ENCODE measurements around the gene PARD3.

- TF ChIP-seq TEAD4 (CRISPR knock-in tag; IDR thresholded peaks at IDR 0.05): no peak
- TF ChIP-seq, protein P1, sequence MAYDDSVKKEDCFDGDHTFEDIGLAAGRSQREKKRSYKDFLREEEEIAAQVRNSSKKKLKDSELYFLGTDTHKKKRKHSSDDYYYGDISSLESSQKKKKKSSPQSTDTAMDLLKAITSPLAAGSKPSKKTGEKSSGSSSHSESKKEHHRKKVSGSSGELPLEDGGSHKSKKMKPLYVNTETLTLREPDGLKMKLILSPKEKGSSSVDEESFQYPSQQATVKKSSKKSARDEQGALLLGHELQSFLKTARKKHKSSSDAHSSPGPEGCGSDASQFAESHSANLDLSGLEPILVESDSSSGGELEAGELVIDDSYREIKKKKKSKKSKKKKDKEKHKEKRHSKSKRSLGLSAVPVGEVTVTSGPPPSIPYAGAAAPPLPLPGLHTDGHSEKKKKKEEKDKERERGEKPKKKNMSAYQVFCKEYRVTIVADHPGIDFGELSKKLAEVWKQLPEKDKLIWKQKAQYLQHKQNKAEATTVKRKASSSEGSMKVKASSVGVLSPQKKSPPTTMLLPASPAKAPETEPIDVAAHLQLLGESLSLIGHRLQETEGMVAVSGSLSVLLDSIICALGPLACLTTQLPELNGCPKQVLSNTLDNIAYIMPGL (CRISPR knock-in tag; IDR thresholded peaks at IDR 0.05): no peak
- TF ChIP-seq, protein P2, sequence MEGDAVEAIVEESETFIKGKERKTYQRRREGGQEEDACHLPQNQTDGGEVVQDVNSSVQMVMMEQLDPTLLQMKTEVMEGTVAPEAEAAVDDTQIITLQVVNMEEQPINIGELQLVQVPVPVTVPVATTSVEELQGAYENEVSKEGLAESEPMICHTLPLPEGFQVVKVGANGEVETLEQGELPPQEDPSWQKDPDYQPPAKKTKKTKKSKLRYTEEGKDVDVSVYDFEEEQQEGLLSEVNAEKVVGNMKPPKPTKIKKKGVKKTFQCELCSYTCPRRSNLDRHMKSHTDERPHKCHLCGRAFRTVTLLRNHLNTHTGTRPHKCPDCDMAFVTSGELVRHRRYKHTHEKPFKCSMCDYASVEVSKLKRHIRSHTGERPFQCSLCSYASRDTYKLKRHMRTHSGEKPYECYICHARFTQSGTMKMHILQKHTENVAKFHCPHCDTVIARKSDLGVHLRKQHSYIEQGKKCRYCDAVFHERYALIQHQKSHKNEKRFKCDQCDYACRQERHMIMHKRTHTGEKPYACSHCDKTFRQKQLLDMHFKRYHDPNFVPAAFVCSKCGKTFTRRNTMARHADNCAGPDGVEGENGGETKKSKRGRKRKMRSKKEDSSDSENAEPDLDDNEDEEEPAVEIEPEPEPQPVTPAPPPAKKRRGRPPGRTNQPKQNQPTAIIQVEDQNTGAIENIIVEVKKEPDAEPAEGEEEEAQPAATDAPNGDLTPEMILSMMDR (IDR thresholded peaks at IDR 0.05): no peak
- TF ChIP-seq, protein P3, sequence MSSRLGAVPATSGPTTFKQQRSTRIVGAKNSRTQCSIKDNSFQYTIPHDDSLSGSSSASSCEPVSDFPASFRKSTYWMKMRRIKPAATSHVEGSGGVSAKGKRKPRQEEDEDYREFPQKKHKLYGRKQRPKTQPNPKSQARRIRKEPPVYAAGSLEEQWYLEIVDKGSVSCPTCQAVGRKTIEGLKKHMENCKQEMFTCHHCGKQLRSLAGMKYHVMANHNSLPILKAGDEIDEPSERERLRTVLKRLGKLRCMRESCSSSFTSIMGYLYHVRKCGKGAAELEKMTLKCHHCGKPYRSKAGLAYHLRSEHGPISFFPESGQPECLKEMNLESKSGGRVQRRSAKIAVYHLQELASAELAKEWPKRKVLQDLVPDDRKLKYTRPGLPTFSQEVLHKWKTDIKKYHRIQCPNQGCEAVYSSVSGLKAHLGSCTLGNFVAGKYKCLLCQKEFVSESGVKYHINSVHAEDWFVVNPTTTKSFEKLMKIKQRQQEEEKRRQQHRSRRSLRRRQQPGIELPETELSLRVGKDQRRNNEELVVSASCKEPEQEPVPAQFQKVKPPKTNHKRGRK (CRISPR knock-in tag; IDR thresholded peaks at IDR 0.05; ENCODE audit: borderline replicate concordance): no peak
- no peak for TF ChIP-seq SMAD3 (CRISPR knock-in tag; IDR thresholded peaks at IDR 0.05; ENCODE audit: borderline replicate concordance)
- TF ChIP-seq HMGA2 (CRISPR knock-in tag; IDR thresholded peaks at IDR 0.05): no peak
- no peak for TF ChIP-seq ZNF232 (CRISPR knock-in tag; IDR thresholded peaks at IDR 0.05)
- TF ChIP-seq ETV6 (CRISPR knock-in tag; IDR thresholded peaks at IDR 0.05): no peak
- TF ChIP-seq CREM (CRISPR knock-in tag; IDR thresholded peaks at IDR 0.05): no peak
- no peak for TF ChIP-seq FOXP1 (CRISPR knock-in tag; IDR thresholded peaks at IDR 0.05; ENCODE audit: borderline replicate concordance)
- no peak for TF ChIP-seq NFE2L1 (CRISPR knock-in tag; IDR thresholded peaks at IDR 0.05)
- TF ChIP-seq RORB (CRISPR knock-in tag; IDR thresholded peaks at IDR 0.05): no peak
- TF ChIP-seq NR1H2 (CRISPR knock-in tag; IDR thresholded peaks at IDR 0.05): no peak
- TF ChIP-seq JUN (CRISPR knock-in tag; IDR thresholded peaks at IDR 0.05): no peak
These were observed 517.4 kb downstream of the PARD3 start for GRCh38 chr10:34297541-34298345.
